Left lobe of liver (tissue), 2 donors: ENCODE data around the gene NPFF. TPM values are rescaled to one million over a fixed set of nuclear protein-coding genes. Genes with fewer than 3 reads are reported as not detected.
"Not testable (repeated sequence)": the region's sequence is repeated elsewhere in the genome, so short reads cannot be mapped to it uniquely, and the experiment has no call there.

Source experiments
- ATAC-seq: fragments of 200-7000 bp; cut with Tn5 transposase; one replicate; pipeline ENCODE4 v1.9.1; 2020; ENCODE audit warnings: mild to moderate bottlenecking, moderate library complexity
- DNase-seq: peaks from one replicate; pipeline ENCODE4 v3.0.0-alpha.2; 2020; ENCODE audit warnings: low spot score
- total RNA-seq: library from RNA; stranded (reverse); gene quantifications from one replicate; pipeline ENCODE4 v1.2.1, GENCODE V29; 2021
- donor health status: DM: no; HTN: no; CAD: no; lungs with moderate emphysema.
- donor health status: DM: no; HTN: yes; CAD: no.

Gene NPFF
- not detected for total RNA-seq

GRCh38 chr12:53506881-53507602, at the start of gene NPFF:
Gene NPFF, minus strand, starts transcription at chr12:53507484. Its CDS starts 10 bp downstream, at chr12:53507474.
- DNase-seq (no peak), ATAC-seq (no peak)

GRCh38 chr12:53552361-53553327, 45.4 kb upstream of the NPFF start:
- DNase-seq (no peak), ATAC-seq (no peak)

GRCh38 chr12:53551889-53552291, 44.6 kb upstream of the NPFF start:
- peak; percentile 51 for ATAC-seq
- no peak for DNase-seq

GRCh38 chr12:53550595-53550994, 43.3 kb upstream of the NPFF start:
- ATAC-seq (no peak), DNase-seq (no peak)

- not testable (repeated sequence) for ATAC-seq
Observed at GRCh38 chr12:53550131-53550530, 42.8 kb upstream of the NPFF start.

GRCh38 chr12:53548354-53548753, 41.1 kb upstream of the NPFF start:
- not testable (repeated sequence) for ATAC-seq, DNase-seq

More at GRCh38 chr12:53550131-53550530, 42.8 kb upstream of the NPFF start:
- DNase-seq, result not testable (repeated sequence)

- ATAC-seq (peak; percentile 89), DNase-seq (no peak)
Observed at GRCh38 chr12:53543539-53543938, 36.3 kb upstream of the NPFF start.

- no peak for ATAC-seq
- DNase-seq, result no peak
Observed at GRCh38 chr12:53539526-53539925, 32.2 kb upstream of the NPFF start.

- DNase-seq (peak; percentile 56), ATAC-seq (peak; percentile 89)
Observed at GRCh38 chr12:53538209-53538689, 31.0 kb upstream of the NPFF start.

GRCh38 chr12:53536962-53537361, 29.7 kb upstream of the NPFF start:
- DNase-seq (no peak), ATAC-seq (no peak)

GRCh38 chr12:53533471-53533870, 26.2 kb upstream of the NPFF start:
- ATAC-seq (no peak), DNase-seq (no peak)

GRCh38 chr12:53532524-53533445, 25.5 kb upstream of the NPFF start:
- ATAC-seq (peak; percentile 27), DNase-seq (no peak)

- no peak for DNase-seq
- ATAC-seq, result no peak
Observed at GRCh38 chr12:53532021-53532420, 24.7 kb upstream of the NPFF start.

- ATAC-seq, result no peak
- DNase-seq, result no peak
Observed at GRCh38 chr12:53530920-53531319, 23.6 kb upstream of the NPFF start.

GRCh38 chr12:53530061-53530460, 22.8 kb upstream of the NPFF start:
- no peak for DNase-seq
- no peak for ATAC-seq

- DNase-seq, result no peak
- ATAC-seq, result no peak
Observed at GRCh38 chr12:53524476-53524875, 17.2 kb upstream of the NPFF start.

- ATAC-seq, result no peak
- DNase-seq, result no peak
Observed at GRCh38 chr12:53523131-53523530, 15.8 kb upstream of the NPFF start.

- DNase-seq (no peak), ATAC-seq (no peak)
Observed at GRCh38 chr12:53518381-53518780, 11.1 kb upstream of the NPFF start.

- no peak for DNase-seq
- ATAC-seq, result no peak
Observed at GRCh38 chr12:53516758-53517455, 9.6 kb upstream of the NPFF start.

GRCh38 chr12:53515291-53515680, 8.0 kb upstream of the NPFF start:
- DNase-seq (no peak), ATAC-seq (no peak)
